Stimulated activated CD4-positive, alpha-beta T cell treated with anti-CD3 and anti-CD28 coated beads, Interleukin-2, amount 100 ng/mL, for 4 hours (primary cell): ENCODE data around the gene VPS37C.
"Not testable (repeated sequence)": the region's sequence is repeated elsewhere in the genome, so short reads cannot be mapped to it uniquely, and the experiment has no call there.

Experiments
- DNase-seq: peaks from one replicate; pipeline ENCODE4 v3.0.0-alpha.2; 2020; ENCODE audit warnings: low read depth

Gene VPS37C

GRCh38 chr11:61161190-61162091 is at the start of gene VPS37C:
TSS of gene VPS37C (minus strand) at chr11:61161426. CDS start at chr11:61138829, 22,597 bp downstream.
- DNase-seq, result peak; percentile 88

- DNase-seq, result not testable (repeated sequence)
Measured at GRCh38 chr11:61210629-61211028, 49.4 kb upstream of the VPS37C start.

GRCh38 chr11:61207636-61208310 is 46.5 kb upstream of the VPS37C start:
- not testable (repeated sequence) for DNase-seq

- not testable (repeated sequence) for DNase-seq
Measured at GRCh38 chr11:61204502-61205059, 43.4 kb upstream of the VPS37C start.

- not testable (repeated sequence) for DNase-seq
Measured at GRCh38 chr11:61203873-61204272, 42.6 kb upstream of the VPS37C start.

- not testable (repeated sequence) for DNase-seq
Measured at GRCh38 chr11:61202950-61203746, 41.9 kb upstream of the VPS37C start, which contains the start of gene PGA3. TSS of gene PGA3 (plus strand) at chr11:61203515. CDS start at chr11:61203565, 50 bp downstream.

GRCh38 chr11:61201476-61201875 is 40.2 kb upstream of the VPS37C start:
- DNase-seq, result no peak

- DNase-seq, result no peak
Measured at GRCh38 chr11:61198948-61199523, 37.8 kb upstream of the VPS37C start.

- no peak for DNase-seq
Measured at GRCh38 chr11:61198361-61198760, 37.1 kb upstream of the VPS37C start.

GRCh38 chr11:61195719-61196118 is 34.5 kb upstream of the VPS37C start:
- DNase-seq, result no peak

GRCh38 chr11:61194981-61195695 is 33.9 kb upstream of the VPS37C start:
- no peak for DNase-seq

GRCh38 chr11:61194169-61194671 is 33.0 kb upstream of the VPS37C start:
- no peak for DNase-seq

- no peak for DNase-seq
Measured at GRCh38 chr11:61193596-61193995, 32.4 kb upstream of the VPS37C start.

- no peak for DNase-seq
Measured at GRCh38 chr11:61189933-61190332, 28.7 kb upstream of the VPS37C start.

- DNase-seq, result peak; percentile 72
Measured at GRCh38 chr11:61187505-61188130, 26.4 kb upstream of the VPS37C start.

GRCh38 chr11:61186504-61186903 is 25.3 kb upstream of the VPS37C start:
- DNase-seq, result no peak

GRCh38 chr11:61183645-61184044 is 22.4 kb upstream of the VPS37C start:
- no peak for DNase-seq

GRCh38 chr11:61181489-61181888 is 20.3 kb upstream of the VPS37C start:
- DNase-seq, result no peak

- DNase-seq, result not testable (repeated sequence)
Measured at GRCh38 chr11:61180205-61180604, 19.0 kb upstream of the VPS37C start.

- DNase-seq, result no peak
Measured at GRCh38 chr11:61176446-61176845, 15.2 kb upstream of the VPS37C start.
